Endodermal cell (in vitro differentiated cells): Measurements from ENCODE around the gene BTBD18. TPM values are rescaled to one million over a fixed set of nuclear protein-coding genes. Genes with fewer than 3 reads are reported as not detected.

Experiments
- DNase-seq: peaks from one replicate; pipeline ENCODE4 v3.0.0-alpha.2; 2017
- H3K27ac ChIP-seq: 2 replicates; pipeline ENCODE4 v1.5.1; 2013; ENCODE audit warnings: mild to moderate bottlenecking, low read depth, low read length, moderate library complexity
- H3K27me3 ChIP-seq: 2 replicates; pipeline ENCODE4 v1.6.1; 2013; ENCODE audit warnings: mild to moderate bottlenecking, low read length, moderate library complexity; ENCODE audit not compliant: insufficient read depth, control insufficient read depth, poor library complexity, severe bottlenecking
- H3K36me3 ChIP-seq: 2 replicates; pipeline ENCODE4 v1.7.0; 2013; ENCODE audit warnings: mild to moderate bottlenecking, low read length, moderate library complexity; ENCODE audit not compliant: control insufficient read depth, insufficient read depth
- H3K4me1 ChIP-seq: one replicate; pipeline ENCODE4 v1.7.0; 2013; ENCODE audit warnings: low read length; ENCODE audit not compliant: control insufficient read depth, insufficient read depth
- H3K4me3 ChIP-seq: 2 replicates; pipeline ENCODE4 v1.5.1; 2013; ENCODE audit warnings: mild to moderate bottlenecking, low read length, moderate library complexity
- H3K9ac ChIP-seq: 2 replicates; pipeline ENCODE4 v1.6.1; 2013; ENCODE audit warnings: mild to moderate bottlenecking, low read length, moderate library complexity; ENCODE audit not compliant: poor library complexity, severe bottlenecking; ENCODE audit errors: extremely low read depth
- H3K9me3 ChIP-seq: 2 replicates; pipeline ENCODE4 v1.6.1; 2013; ENCODE audit warnings: mild to moderate bottlenecking, low read length, moderate library complexity; ENCODE audit not compliant: control insufficient read depth
- H3K27ac Mint-ChIP-seq: 2 replicates; pipeline ENCODE4 v1.8.0; 2020; ENCODE audit warnings: mixed read lengths
- H3K27me3 Mint-ChIP-seq: 2 replicates; pipeline ENCODE4 v1.8.0; 2021; ENCODE audit warnings: mild to moderate bottlenecking, mixed read lengths; ENCODE audit not compliant: insufficient read depth
- H3K36me3 Mint-ChIP-seq: 2 replicates; pipeline ENCODE4 v1.8.0; 2020; ENCODE audit warnings: low read depth, mixed read lengths
- H3K4me1 Mint-ChIP-seq: 2 replicates; pipeline ENCODE4 v1.8.0; 2020; ENCODE audit warnings: mixed read lengths
- H3K4me3 Mint-ChIP-seq: 2 replicates; pipeline ENCODE4 v1.8.0; 2020; ENCODE audit warnings: mild to moderate bottlenecking, moderate library complexity, mixed read lengths
- H3K9me3 Mint-ChIP-seq: 2 replicates; pipeline ENCODE4 v1.8.0; 2020; ENCODE audit warnings: mild to moderate bottlenecking, mixed read lengths
- WGBS, 2 experiments: methylation state at CpG; one replicate each; pipeline versions ENCODE4 v1.1.5 to v1.1.7; 2013; ENCODE audit warnings: missing lambda C conversion rate in 2 of 2, mixed read lengths in 1 of 2; ENCODE audit not compliant: insufficient coverage in 1 of 2, insufficient read length in 1 of 2; 5-methylcytosine and 5-hydroxymethylcytosine counted together
- total RNA-seq, 2 donors: library from RNA; stranded (reverse); fragmentation: NEBNext Ultra II Directional in 1 of 2; extraction: Animal tissue kit (Norgen Biotek cat#: 25700) in 1 of 2; gene quantifications; 2 replicates in 1 of 2; 3 replicates in 1 of 2; pipeline ENCODE4 v1.2.1, GENCODE V29; 2021
- TF ChIP-seq, protein P1 (sequence below): fragments of 200-600 bp; sonication (generic); conservative IDR thresholded peaks from 2 replicates; pipeline ENCODE4 v1.5.0; 2021; ENCODE audit warnings: antibody characterized with exemption, mild to moderate bottlenecking

The BTBD18 gene
- total RNA-seq, 2 donors from 2014 or later: not detected

DNA sequence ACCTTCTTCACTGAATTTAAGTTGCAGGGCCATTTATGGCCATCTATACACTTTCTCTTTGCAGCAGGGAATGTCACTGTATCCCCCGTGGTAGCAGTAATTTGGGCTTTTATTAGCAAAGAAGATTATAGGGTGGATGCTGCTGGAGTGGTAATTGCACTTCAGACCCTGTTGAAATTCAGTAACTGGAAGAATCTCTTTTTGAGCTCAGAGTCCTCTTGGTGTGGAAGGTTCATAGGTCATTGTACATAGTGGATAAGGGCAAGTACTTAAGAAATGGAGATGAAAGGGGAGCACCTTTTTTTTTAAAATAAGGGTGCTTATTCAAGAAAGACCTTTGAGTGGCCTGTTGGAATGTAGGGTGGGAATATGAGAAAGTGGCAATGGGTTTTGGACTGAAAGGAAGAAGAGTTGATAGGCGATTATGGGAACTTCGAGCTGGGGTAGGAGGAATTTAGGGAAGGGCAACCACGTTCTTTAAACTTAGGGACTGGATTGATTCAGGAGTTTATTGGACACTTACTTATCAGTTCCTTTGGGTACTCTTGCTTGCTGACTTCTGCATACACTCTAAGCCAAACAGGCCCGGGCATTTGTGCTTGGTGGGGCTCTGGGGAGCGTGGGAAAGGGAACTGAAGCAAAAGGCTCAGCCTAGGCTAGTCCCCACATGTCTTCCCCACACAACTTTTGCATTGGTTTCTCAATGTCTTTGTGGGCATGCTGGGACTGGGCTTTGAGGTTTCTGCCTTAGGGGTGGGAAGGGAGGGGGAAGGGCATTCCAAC lies 36.5 kb upstream of the BTBD18 start:
- peaks cover 50% of the 10 kb centered on the region for H3K4me1 Mint-ChIP-seq
- Histone ChIP-seq H3K27me3 (no peaks in the 10 kb centered on the region), H3K4me3 (no peak overlapping the region), H3K9ac (no peak overlapping the region), H3K9me3 (no peaks in the 10 kb centered on the region), H3K27ac (peak overlapping the region; percentile 77), H3K36me3 (peaks cover 31% of the 10 kb centered on the region), H3K4me1 (peaks cover 5% of the 10 kb centered on the region)
- no peaks in the 10 kb centered on the region for H3K9me3 Mint-ChIP-seq
- H3K27ac Mint-ChIP-seq: peak overlapping the region; percentile 71
- peak; percentile 65 for DNase-seq
- H3K27me3 Mint-ChIP-seq: no peaks in the 10 kb centered on the region
- 82 to 83% methylated on average over 4 to 6 of the region's 6 CpGs for WGBS, 2 experiments
- no peak overlapping the region for H3K4me3 Mint-ChIP-seq
- peaks cover 37% of the 10 kb centered on the region for H3K36me3 Mint-ChIP-seq
- TF ChIP-seq, protein P1, sequence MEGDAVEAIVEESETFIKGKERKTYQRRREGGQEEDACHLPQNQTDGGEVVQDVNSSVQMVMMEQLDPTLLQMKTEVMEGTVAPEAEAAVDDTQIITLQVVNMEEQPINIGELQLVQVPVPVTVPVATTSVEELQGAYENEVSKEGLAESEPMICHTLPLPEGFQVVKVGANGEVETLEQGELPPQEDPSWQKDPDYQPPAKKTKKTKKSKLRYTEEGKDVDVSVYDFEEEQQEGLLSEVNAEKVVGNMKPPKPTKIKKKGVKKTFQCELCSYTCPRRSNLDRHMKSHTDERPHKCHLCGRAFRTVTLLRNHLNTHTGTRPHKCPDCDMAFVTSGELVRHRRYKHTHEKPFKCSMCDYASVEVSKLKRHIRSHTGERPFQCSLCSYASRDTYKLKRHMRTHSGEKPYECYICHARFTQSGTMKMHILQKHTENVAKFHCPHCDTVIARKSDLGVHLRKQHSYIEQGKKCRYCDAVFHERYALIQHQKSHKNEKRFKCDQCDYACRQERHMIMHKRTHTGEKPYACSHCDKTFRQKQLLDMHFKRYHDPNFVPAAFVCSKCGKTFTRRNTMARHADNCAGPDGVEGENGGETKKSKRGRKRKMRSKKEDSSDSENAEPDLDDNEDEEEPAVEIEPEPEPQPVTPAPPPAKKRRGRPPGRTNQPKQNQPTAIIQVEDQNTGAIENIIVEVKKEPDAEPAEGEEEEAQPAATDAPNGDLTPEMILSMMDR: no peak

DNA sequence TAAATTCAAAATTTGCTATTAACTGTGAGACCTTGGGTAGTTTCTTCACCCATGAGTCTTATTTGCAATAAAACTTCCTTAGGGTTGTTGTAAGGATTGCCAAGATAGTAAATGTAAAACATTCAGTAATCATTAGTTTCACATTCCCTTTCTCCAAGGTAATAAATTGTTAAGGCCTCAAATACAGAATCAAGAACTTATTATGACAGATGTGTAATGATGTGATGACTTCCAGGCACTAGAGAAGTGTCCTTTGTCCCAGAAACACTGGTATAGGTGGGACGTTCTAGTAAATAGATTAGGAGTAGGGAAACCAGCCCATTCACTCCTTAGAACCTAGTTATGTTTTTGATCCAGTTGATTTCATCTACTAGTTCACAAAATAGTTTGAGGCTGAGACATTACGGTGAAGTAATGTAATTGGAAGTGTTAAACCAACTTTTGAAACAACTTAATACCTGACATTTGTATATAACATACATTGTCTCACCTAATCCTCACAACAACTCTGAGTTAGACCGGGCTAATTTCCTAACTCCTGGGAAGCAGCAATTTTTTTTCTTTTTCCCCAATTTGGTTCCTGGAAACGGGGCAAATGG lies 35.5 kb upstream of the BTBD18 start:
- Histone ChIP-seq H3K27me3 (no peaks in the 10 kb centered on the region), H3K36me3 (peaks cover 29% of the 10 kb centered on the region), H3K4me3 (no peak overlapping the region), H3K4me1 (peaks cover 11% of the 10 kb centered on the region), H3K9me3 (no peaks in the 10 kb centered on the region), H3K27ac (no peak overlapping the region), H3K9ac (no peak overlapping the region)
- peaks cover 56% of the 10 kb centered on the region for H3K4me1 Mint-ChIP-seq
- 93% methylated on average over 4 of the region's 4 CpGs; no CpG with 5 or more reads in 1 of the 2 experiments for WGBS, 2 experiments
- peak overlapping the region; percentile 71 for H3K27ac Mint-ChIP-seq
- no peaks in the 10 kb centered on the region for H3K9me3 Mint-ChIP-seq
- no peak for DNase-seq
- no peaks in the 10 kb centered on the region for H3K27me3 Mint-ChIP-seq
- H3K4me3 Mint-ChIP-seq: no peak overlapping the region
- peaks cover 38% of the 10 kb centered on the region for H3K36me3 Mint-ChIP-seq
- TF ChIP-seq, protein P1: no peak

- no peak for DNase-seq
- Mint-ChIP-seq H3K36me3 (peaks cover 34% of the 10 kb centered on the region), H3K4me3 (no peak overlapping the region), H3K4me1 (peaks cover 57% of the 10 kb centered on the region), H3K9me3 (no peaks in the 10 kb centered on the region), H3K27ac (no peak overlapping the region), H3K27me3 (no peaks in the 10 kb centered on the region)
- 97 to 100% methylated on average over 2 to 3 of the region's 4 CpGs for WGBS, 2 experiments
- Histone ChIP-seq H3K27ac (no peak overlapping the region), H3K27me3 (no peaks in the 10 kb centered on the region), H3K4me3 (no peak overlapping the region), H3K9ac (no peak overlapping the region), H3K9me3 (no peaks in the 10 kb centered on the region), H3K4me1 (peaks cover 11% of the 10 kb centered on the region), H3K36me3 (peaks cover 22% of the 10 kb centered on the region)
- TF ChIP-seq, protein P1: no peak
Observed at GRCh38 chr11:57786436-57786835, 34.8 kb upstream of the BTBD18 start.
